SKM-1 (cell line): Measurements from ENCODE around the gene UBL7.

Source experiments
- DNase-seq: peaks from one replicate; lab custom pipeline; 2025; ENCODE audit not compliant: unreplicated experiment; lab: John Stamatoyannopoulos, UW

UBL7 gene

GRCh38 chr15:74442063-74442462 is 18.9 kb downstream of the UBL7 start:
- DNase-seq, result no peak

- DNase-seq, result no peak
Observed at GRCh38 chr15:74441248-74441941, 19.6 kb downstream of the UBL7 start.

GRCh38 chr15:74438721-74439316 is 22.1 kb downstream of the UBL7 start:
- peak; percentile 43 for DNase-seq

- no peak for DNase-seq
Observed at GRCh38 chr15:74438206-74438605, 22.8 kb downstream of the UBL7 start.

GRCh38 chr15:74434263-74435136 is 26.5 kb downstream of the UBL7 start:
- DNase-seq, result no peak

GRCh38 chr15:74433592-74434262 is 27.2 kb downstream of the UBL7 start, which contains the start of gene SEMA7A:
Gene SEMA7A, minus strand, starts transcription at chr15:74433958. Its CDS starts 40 bp downstream, at chr15:74433918.
- DNase-seq, result peak; percentile 67

- no peak for DNase-seq
Observed at GRCh38 chr15:74432968-74433591, 27.9 kb downstream of the UBL7 start.

- DNase-seq, result no peak
Observed at GRCh38 chr15:74432271-74432967, 28.5 kb downstream of the UBL7 start.

GRCh38 chr15:74431645-74432044 is 29.3 kb downstream of the UBL7 start:
- DNase-seq, result no peak

- no peak for DNase-seq
Observed at GRCh38 chr15:74431116-74431515, 29.8 kb downstream of the UBL7 start.

- DNase-seq, result no peak
Observed at GRCh38 chr15:74430510-74430951, 30.4 kb downstream of the UBL7 start.

- no peak for DNase-seq
Observed at GRCh38 chr15:74429781-74430400, 31.1 kb downstream of the UBL7 start.

- DNase-seq, result peak; percentile 32
Observed at GRCh38 chr15:74428970-74429780, 31.8 kb downstream of the UBL7 start.

- DNase-seq, result peak; percentile 46
Observed at GRCh38 chr15:74428442-74428787, 32.5 kb downstream of the UBL7 start.

GRCh38 chr15:74427607-74428441 is 33.1 kb downstream of the UBL7 start:
- no peak for DNase-seq

- no peak for DNase-seq
Observed at GRCh38 chr15:74426404-74427281, 34.3 kb downstream of the UBL7 start.

GRCh38 chr15:74425630-74426029 is 35.3 kb downstream of the UBL7 start:
- DNase-seq, result no peak
